HG02970 (cell line): ENCODE results near the gene AUH.

Source experiments
- ATAC-seq: cut with Tn5 transposase; IDR thresholded peaks from one replicate; pipeline ENCODE4 v1.9.1; 2021; ENCODE audit warnings: mild to moderate bottlenecking, moderate library complexity, moderate number of reproducible peaks; ENCODE audit not compliant: unreplicated experiment, low FRiP score

AUH gene

DNA sequence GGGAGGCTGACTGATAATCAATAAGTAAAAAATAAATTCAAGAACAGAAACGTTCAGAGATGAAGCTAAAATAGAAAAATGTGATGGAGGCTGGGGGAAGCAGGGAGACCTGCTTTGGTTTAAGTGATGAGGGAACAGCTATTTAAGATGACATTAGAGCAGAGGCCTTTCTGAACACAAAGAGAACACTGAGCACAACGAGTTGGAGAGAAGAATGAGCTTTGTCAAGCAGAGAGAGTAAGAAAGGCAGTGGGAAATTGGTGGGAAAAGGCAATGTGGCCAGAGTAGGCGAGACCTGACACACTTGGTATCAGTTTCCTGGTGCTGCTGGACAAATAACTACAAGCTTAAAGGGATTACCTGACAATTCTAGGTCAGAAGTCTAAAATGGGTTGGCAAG is 20.0 kb downstream of the AUH start:
- no peak for ATAC-seq

DNA sequence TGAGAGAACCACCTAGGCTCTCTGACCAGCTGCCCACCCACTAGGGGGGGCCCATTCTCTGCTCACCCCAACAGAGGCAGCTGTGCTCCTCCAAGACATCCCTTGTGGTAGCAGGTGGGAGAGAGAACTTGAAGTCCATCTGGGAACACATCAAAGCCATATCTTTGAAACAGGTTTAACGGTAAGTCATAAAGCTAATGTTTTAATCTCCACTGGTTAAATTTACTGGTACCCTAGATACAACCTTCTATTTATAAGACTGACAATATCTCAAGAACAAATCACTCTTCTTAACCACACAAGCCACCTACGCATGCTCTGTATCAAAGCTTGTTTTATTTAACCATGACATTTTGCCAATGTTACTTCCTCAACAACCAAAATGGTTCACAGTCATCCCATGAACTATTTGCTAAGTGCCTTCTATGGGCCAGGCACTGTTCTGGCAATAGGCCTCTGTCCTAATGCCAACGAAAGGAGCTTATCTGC is 20.4 kb downstream of the AUH start:
- no peak for ATAC-seq

GRCh38 chr9:91340395-91340967 is 21.2 kb downstream of the AUH start:
- ATAC-seq: no peak

- no peak for ATAC-seq
Observed at GRCh38 chr9:91338681-91339080, 23.0 kb downstream of the AUH start.

- ATAC-seq: no peak
Observed at GRCh38 chr9:91336786-91337185, 24.9 kb downstream of the AUH start.

GRCh38 chr9:91334053-91334452 is 27.7 kb downstream of the AUH start:
- no peak for ATAC-seq

GRCh38 chr9:91333551-91333950 is 28.2 kb downstream of the AUH start:
- ATAC-seq: no peak

- ATAC-seq: no peak
Observed at GRCh38 chr9:91332546-91333231, 29.0 kb downstream of the AUH start.

DNA sequence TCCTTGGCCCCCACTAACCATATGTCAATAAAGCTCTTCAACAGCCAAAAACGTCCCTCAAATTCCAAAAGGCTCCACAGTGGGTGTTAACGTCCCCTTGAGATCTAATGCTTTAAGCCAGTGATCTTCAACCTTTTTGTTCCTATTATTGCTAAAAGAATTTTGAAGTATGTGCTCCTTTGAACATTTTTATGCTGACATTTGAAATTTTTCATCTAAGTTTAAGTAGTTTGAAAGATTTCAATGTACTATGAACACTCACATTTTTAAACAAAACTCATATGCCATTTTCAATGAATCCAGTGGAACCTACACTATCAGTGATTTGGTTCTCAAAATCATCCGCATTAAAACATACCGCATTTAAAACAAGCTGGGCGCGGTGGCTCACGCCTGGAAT is 29.9 kb downstream of the AUH start:
- ATAC-seq: no peak

DNA sequence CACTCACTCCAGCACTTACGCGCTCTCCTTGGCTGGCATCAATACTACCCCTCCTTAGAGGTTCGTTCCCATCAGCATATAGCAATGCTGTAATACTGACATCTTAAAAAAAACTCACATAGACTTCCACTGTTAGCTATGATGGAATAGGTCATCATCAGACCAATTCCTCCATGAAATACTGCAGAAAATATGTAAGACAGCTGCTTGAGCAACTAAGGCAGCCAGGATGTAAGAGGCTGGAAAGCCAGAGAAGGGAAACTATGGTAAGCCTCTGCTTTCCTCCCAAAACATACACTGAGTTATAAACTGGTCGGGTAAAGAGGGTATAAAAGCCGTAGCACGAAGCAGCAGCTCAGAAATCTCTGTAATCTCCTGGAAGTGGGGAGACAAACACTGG is 33.5 kb downstream of the AUH start:
- no peak for ATAC-seq

GRCh38 chr9:91321691-91322090 is 40.0 kb downstream of the AUH start:
- ATAC-seq: no peak

DNA sequence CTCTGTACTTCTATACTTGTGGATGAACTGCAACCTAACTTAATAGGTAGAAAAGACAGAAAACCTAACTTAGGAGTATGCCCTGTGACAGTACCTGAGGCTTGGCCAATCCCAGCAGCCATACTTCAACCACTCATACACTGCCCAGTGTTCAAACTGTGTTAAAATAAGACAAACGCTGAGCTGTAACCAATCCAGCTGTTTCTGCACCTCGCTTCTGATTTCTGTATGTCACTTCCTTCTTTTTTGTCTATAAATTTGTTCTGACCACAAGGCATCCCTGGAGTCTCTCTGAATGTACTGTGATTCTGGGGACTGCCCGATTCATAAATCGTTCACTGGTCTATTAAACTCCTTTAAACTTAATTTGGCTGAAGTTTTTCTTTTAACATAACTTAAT is 41.4 kb downstream of the AUH start:
- ATAC-seq: no peak

DNA sequence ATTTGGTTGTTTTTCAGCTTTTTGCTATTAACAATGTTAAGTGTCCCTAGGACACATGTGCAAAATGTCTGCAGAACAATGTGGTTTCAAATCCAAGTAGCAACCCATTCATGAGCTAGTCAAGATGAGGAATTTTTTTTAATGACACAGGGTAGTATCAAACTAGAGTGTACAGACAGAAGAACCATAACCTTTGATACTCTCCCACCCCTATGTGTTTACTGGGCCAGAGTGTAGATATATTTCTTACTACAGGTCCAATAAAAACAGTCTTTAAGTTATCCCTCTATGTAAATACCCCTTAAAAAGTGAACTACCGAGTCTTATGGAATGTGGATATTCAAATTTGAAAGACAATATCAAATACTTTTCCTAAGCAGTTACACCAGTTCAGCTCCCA is 45.6 kb downstream of the AUH start:
- no peak for ATAC-seq

GRCh38 chr9:91315191-91315590 is 46.5 kb downstream of the AUH start:
- no peak for ATAC-seq

GRCh38 chr9:91312717-91313325 is 48.9 kb downstream of the AUH start:
- no peak for ATAC-seq

- ATAC-seq: no peak
Observed at GRCh38 chr9:91310037-91310436, 51.7 kb downstream of the AUH start.

- no peak for ATAC-seq
Observed at GRCh38 chr9:91308191-91308590, 53.5 kb downstream of the AUH start.

DNA sequence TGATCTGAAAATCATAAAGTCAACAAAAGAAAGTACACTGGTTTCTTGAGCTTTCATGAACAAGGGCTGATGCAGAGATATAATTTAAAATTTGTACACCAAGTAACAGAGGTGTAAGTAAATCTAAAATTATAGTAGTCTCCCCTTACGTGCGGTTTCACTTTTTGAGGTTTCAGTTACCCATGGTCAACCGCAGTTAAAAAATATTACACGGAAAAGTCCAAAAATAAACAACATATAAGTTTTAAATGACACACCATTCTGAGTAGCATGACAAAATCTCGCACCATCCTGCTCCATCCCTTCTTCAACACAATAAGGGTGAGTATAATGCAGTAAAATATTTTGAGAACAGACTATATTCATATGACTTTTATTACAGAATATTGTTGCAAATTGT is 54.4 kb downstream of the AUH start:
- ATAC-seq: no peak

- no peak for ATAC-seq
Observed at GRCh38 chr9:91306296-91306630, 55.5 kb downstream of the AUH start.

DNA sequence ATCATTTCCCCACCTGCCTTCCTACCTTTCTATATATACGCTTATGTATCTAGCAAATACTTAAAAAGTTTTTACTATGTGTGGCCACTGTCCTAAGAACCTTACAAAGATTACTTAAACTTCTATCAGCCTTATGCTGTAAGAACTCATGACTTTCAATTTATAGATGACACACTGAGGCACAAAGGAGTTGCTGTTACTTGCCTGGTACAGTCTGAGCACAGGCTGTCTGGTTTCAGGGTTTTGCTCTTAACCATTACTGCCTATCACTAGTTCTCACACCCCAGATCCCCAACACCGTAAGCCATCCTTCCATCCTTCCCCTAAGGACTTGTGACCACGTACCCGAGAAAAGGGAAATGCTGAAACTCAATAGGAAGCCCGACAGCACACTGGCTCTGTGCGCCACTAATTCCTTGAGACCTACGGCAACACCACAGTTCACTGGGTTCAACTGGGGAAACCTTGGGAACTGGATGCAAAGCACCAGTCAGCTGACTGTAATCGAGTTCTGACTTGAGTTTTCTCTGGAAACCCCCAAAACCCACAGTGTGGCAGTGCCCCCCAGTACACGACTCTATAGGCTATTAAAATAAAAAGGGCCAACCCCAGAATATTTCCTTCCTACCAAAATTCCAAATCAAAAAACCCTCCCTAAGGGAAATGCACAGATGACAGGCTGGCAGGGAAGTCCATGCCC is 56.0 kb downstream of the AUH start:
- ATAC-seq: no peak

DNA sequence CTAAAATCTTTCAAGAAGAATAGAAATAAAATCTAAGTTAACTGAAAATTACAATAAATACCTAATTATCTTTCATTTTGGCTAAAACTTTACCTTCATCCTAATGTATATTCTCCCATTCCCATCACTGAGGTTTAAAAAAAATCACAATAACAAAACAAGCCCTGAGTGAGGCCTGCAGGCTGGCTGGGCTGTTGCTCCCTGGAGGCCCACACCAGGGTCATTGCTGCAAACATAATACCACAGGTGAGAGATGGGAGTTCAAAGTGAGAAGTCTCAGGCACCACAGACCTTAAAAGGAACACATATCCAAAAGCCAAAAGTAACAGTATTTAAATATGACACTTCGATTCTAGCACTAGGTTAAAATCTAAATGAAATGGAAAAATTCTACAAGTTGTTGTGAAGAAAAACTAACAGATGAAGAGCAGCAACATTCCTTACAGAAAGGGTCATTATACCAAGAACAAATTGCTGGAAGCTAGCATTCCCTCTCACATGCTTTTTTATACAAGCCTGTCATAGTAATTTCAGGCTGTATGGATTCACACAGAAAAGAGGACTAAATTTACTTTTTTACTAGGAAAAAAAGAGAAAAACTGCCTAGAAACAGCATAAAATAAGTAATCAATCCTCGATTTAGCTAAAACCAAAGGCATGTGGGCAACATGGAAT is 57.8 kb downstream of the AUH start:
- ATAC-seq: no peak
